OCI-LY3 (cell line): ENCODE measurements around the gene AARS2.

ENCODE experiments used
- EZH2phosphoT487 ChIP-seq: fragments of 200-600 bp; shearing (Covaris generic); IDR thresholded peaks from 2 replicates; pipeline ENCODE4 v1.6.1; 2018; ENCODE audit warnings: antibody characterized with exemption, mixed run types, low read depth
- TF ChIP-seq, protein P1 (sequence below): fragments of 200-600, 300-600 bp; sonication (generic); IDR thresholded peaks from 2 replicates; pipeline ENCODE4 v1.5.1; 2014; ENCODE audit warnings: antibody characterized with exemption, low read length, low read depth

DNA sequence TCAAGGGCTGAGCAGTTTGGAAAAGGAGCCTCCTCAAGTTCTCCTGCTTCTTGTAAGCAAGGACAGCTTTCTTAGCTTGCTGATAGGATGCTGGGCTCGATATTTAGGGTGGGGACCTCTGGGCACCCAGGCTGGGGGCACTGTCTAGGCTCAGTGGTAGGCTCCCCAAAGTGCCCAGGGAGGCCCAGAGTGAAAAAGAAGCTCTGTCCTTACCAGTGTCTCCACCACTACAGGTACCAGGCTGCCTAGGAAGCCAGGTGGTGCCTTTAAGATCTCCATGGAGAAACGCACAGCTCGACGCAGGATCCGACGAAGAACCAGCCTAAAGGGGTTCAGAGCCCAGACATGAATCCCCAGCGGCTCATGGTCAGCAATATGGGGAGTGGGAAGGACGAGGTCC is 6.4 kb downstream of the AARS2 start:
- TF ChIP-seq, protein P1, sequence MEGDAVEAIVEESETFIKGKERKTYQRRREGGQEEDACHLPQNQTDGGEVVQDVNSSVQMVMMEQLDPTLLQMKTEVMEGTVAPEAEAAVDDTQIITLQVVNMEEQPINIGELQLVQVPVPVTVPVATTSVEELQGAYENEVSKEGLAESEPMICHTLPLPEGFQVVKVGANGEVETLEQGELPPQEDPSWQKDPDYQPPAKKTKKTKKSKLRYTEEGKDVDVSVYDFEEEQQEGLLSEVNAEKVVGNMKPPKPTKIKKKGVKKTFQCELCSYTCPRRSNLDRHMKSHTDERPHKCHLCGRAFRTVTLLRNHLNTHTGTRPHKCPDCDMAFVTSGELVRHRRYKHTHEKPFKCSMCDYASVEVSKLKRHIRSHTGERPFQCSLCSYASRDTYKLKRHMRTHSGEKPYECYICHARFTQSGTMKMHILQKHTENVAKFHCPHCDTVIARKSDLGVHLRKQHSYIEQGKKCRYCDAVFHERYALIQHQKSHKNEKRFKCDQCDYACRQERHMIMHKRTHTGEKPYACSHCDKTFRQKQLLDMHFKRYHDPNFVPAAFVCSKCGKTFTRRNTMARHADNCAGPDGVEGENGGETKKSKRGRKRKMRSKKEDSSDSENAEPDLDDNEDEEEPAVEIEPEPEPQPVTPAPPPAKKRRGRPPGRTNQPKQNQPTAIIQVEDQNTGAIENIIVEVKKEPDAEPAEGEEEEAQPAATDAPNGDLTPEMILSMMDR: no peak
- TF ChIP-seq EZH2phosphoT487: no peak
